Epithelial cell of esophagus (primary cell): Measurements from ENCODE around the gene SRP14.

Source experiments
- DNase-seq: peaks from one replicate; pipeline ENCODE4 v3.0.0; 2010; ENCODE audit warnings: low read depth
- H3K4me3 ChIP-seq: 2 replicates; pipeline ENCODE4 v1.5.1; 2011; ENCODE audit warnings: mild to moderate bottlenecking, low read length, control low read depth
- CTCF ChIP-seq: IDR thresholded peaks from 2 replicates; pipeline ENCODE4 v1.5.1; 2011; ENCODE audit warnings: low read depth, mild to moderate bottlenecking, low read length, control low read depth, inconsistent platforms; ENCODE audit not compliant: insufficient read depth; ENCODE audit errors: missing control alignments

Gene SRP14

GRCh38 chr15:40032125-40032839, 6.7 kb downstream of the SRP14 start:
- H3K4me3 ChIP-seq, result no peak overlapping the region
- DNase-seq, result no peak
- no peak for TF ChIP-seq CTCF

- no peak for TF ChIP-seq CTCF
- H3K4me3 ChIP-seq, result no peak overlapping the region
- DNase-seq, result no peak
Measured at GRCh38 chr15:40031300-40031699, 7.7 kb downstream of the SRP14 start.

- peak; percentile 77 for TF ChIP-seq CTCF
- DNase-seq, result peak; percentile 48
- H3K4me3 ChIP-seq, result no peak overlapping the region
Measured at GRCh38 chr15:40029979-40030893, 8.7 kb downstream of the SRP14 start.

- DNase-seq, result no peak
- H3K4me3 ChIP-seq, result no peak overlapping the region
- no peak for TF ChIP-seq CTCF
Measured at GRCh38 chr15:40028853-40029252, 10.1 kb downstream of the SRP14 start.

- TF ChIP-seq CTCF, result no peak
- no peak for DNase-seq
- no peak overlapping the region for H3K4me3 ChIP-seq
Measured at GRCh38 chr15:40028193-40028592, 10.8 kb downstream of the SRP14 start.

- DNase-seq, result no peak
- no peak overlapping the region for H3K4me3 ChIP-seq
- TF ChIP-seq CTCF, result no peak
Measured at GRCh38 chr15:40016224-40016865, 22.6 kb downstream of the SRP14 start.
